AG04449 (cell line): ENCODE results near the gene CLPTM1L.

Experiments
- CTCF ChIA-PET: fragments of 350-600 bp; formaldehyde crosslinking; extraction: SDS; loops from one replicate; lab custom pipeline; 2021; ENCODE audit warnings: antibody characterized with exemption; lab: Yijun Ruan, JAX
- POLR2A ChIA-PET: fragments of 400-600, 350-600 bp; formaldehyde crosslinking; extraction: SDS; loops from one replicate; lab custom pipeline; 2020; ENCODE audit warnings: antibody characterized with exemption, inconsistent platforms; lab: Yijun Ruan, JAX
- DNase-seq: peaks from one replicate; pipeline ENCODE4 v3.0.0-alpha.2; 2010; ENCODE audit warnings: low read depth, low spot score
- H3K4me3 ChIP-seq: 2 replicates; pipeline ENCODE4 v1.5.1; 2011; ENCODE audit warnings: low read depth, mild to moderate bottlenecking, control low read depth, low read length
- CTCF ChIP-seq: IDR thresholded peaks from one replicate; pipeline ENCODE4 v1.5.1; 2011; ENCODE audit warnings: mild to moderate bottlenecking, moderate library complexity, low read length, control low read depth, inconsistent platforms; ENCODE audit not compliant: insufficient read depth; ENCODE audit errors: missing control alignments

CLPTM1L gene

GRCh38 chr5:1370006-1370405, 25.1 kb upstream of the CLPTM1L start:
- ChIA-PET CTCF (no interaction called here), POLR2A (no interaction called here)
- DNase-seq = no peak
- H3K4me3 ChIP-seq = no peak overlapping the region
- no peak for TF ChIP-seq CTCF

- CTCF ChIA-PET = no interaction called here
- H3K4me3 ChIP-seq = no peak overlapping the region
- no peak for TF ChIP-seq CTCF
- POLR2A ChIA-PET = no interaction called here
- no peak for DNase-seq
Measured at GRCh38 chr5:1368756-1369155, 23.9 kb upstream of the CLPTM1L start.

- no peak for TF ChIP-seq CTCF
- no peak for DNase-seq
- POLR2A ChIA-PET = no interaction called here
- no peak overlapping the region for H3K4me3 ChIP-seq
- CTCF ChIA-PET = no interaction called here
Measured at GRCh38 chr5:1368236-1368635, 23.3 kb upstream of the CLPTM1L start.

- H3K4me3 ChIP-seq = no peak overlapping the region
- TF ChIP-seq CTCF = no peak
- CTCF ChIA-PET = no interaction called here
- POLR2A ChIA-PET = no interaction called here
- DNase-seq = no peak
Measured at GRCh38 chr5:1367149-1367548, 22.2 kb upstream of the CLPTM1L start.

GRCh38 chr5:1366514-1366913, 21.6 kb upstream of the CLPTM1L start:
- no peak for DNase-seq

GRCh38 chr5:1364211-1364610, 19.3 kb upstream of the CLPTM1L start:
- H3K4me3 ChIP-seq = no peak overlapping the region
- DNase-seq = no peak
- ChIA-PET CTCF (no interaction called here), POLR2A (no interaction called here)
- TF ChIP-seq CTCF = no peak

More at GRCh38 chr5:1366514-1366913, 21.6 kb upstream of the CLPTM1L start:
- POLR2A ChIA-PET = no interaction called here
- CTCF ChIA-PET = no interaction called here
- TF ChIP-seq CTCF = no peak
- H3K4me3 ChIP-seq = no peak overlapping the region

- ChIA-PET POLR2A (no interaction called here), CTCF (interaction anchor here (1.6 kb wide), 1 partner anchor 195 kb away, joined by 3 read pairs; no protein-coding TSS in a partner anchor)
Measured at GRCh38 chr5:1363581-1363980, 18.7 kb upstream of the CLPTM1L start.

More at GRCh38 chr5:1363581-1363980, 18.7 kb upstream of the CLPTM1L start:
- no peak for DNase-seq
- TF ChIP-seq CTCF = no peak
- H3K4me3 ChIP-seq = no peak overlapping the region
